ENCODE results near the gene DIP2C. TPM values are rescaled to one million over a fixed set of nuclear protein-coding genes. Genes with fewer than 3 reads are reported as not detected.

Gene DIP2C
- total RNA-seq, 2 experiments from 2014 or later: 0.85 to 0.95 TPM

GRCh38 chr10:251982-252582 is 437.4 kb downstream of the DIP2C start:
- TF ChIP-seq, protein P1, sequence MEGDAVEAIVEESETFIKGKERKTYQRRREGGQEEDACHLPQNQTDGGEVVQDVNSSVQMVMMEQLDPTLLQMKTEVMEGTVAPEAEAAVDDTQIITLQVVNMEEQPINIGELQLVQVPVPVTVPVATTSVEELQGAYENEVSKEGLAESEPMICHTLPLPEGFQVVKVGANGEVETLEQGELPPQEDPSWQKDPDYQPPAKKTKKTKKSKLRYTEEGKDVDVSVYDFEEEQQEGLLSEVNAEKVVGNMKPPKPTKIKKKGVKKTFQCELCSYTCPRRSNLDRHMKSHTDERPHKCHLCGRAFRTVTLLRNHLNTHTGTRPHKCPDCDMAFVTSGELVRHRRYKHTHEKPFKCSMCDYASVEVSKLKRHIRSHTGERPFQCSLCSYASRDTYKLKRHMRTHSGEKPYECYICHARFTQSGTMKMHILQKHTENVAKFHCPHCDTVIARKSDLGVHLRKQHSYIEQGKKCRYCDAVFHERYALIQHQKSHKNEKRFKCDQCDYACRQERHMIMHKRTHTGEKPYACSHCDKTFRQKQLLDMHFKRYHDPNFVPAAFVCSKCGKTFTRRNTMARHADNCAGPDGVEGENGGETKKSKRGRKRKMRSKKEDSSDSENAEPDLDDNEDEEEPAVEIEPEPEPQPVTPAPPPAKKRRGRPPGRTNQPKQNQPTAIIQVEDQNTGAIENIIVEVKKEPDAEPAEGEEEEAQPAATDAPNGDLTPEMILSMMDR (IDR thresholded peaks at IDR 0.05): no peak
- no peak for ATAC-seq
- Mint-ChIP-seq H3K9me3 (no peaks in the 10 kb centered on the region), H3K4me1 (ENCODE audit: low read depth) (no peaks in the 10 kb centered on the region), H3K27ac (no peak overlapping the region), H3K4me3 (no peak overlapping the region), H3K27me3 (no peaks in the 10 kb centered on the region), H3K36me3 (ENCODE audit: low read depth) (peaks cover 24% of the 10 kb centered on the region)
- POLR2A ChIA-PET: no interaction called here
- CTCF ChIA-PET: no interaction called here
- DNase-seq: no peak
- intact Hi-C loops (cut with micrococcal nuclease): no loop called here

GRCh38 chr10:248307-248706 is 441.2 kb downstream of the DIP2C start:
- ChIA-PET CTCF (interaction anchor here (3.6 kb wide), 1 partner anchor 18 kb away, joined by 14 read pairs; no protein-coding TSS in a partner anchor), POLR2A (no interaction called here)
- TF ChIP-seq, protein P1 (IDR thresholded peaks at IDR 0.05): no peak
- DNase-seq (peak; percentile 7), ATAC-seq (no peak)
- intact Hi-C loops (cut with micrococcal nuclease): no loop called here
- Mint-ChIP-seq H3K27ac (no peak overlapping the region), H3K4me1 (ENCODE audit: low read depth) (no peaks in the 10 kb centered on the region), H3K27me3 (no peaks in the 10 kb centered on the region), H3K36me3 (ENCODE audit: low read depth) (peaks cover 25% of the 10 kb centered on the region), H3K4me3 (no peak overlapping the region), H3K9me3 (no peaks in the 10 kb centered on the region)

DNA sequence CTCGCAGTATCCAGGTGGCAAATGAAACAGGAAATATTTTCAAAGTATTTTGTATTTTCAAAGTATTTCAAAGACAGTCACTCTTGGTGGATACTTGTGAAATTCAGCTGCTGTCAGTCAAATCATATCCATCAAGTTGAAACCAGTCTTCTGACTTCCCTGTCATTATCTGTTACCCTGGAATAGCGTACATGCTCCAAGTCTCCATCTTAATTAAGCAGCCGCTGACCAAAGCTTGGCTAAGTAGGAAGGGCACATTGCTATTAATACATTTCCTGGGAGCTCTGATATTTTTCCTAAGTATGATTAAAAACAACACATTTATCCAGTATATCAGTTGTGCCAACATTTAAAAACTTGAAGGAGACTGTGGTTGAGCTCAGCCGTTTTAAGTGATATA is 442.0 kb downstream of the DIP2C start:
- Mint-ChIP-seq H3K27ac (no peak overlapping the region), H3K4me1 (ENCODE audit: low read depth) (no peaks in the 10 kb centered on the region), H3K9me3 (no peaks in the 10 kb centered on the region), H3K36me3 (ENCODE audit: low read depth) (peaks cover 25% of the 10 kb centered on the region), H3K4me3 (no peak overlapping the region), H3K27me3 (no peaks in the 10 kb centered on the region)
- no peak for ATAC-seq
- POLR2A ChIA-PET: no interaction called here
- TF ChIP-seq, protein P1 (IDR thresholded peaks at IDR 0.05): no peak
- no peak for DNase-seq
- CTCF ChIA-PET: interaction anchor here (3.6 kb wide), 1 partner anchor 17 kb away, joined by 14 read pairs; no protein-coding TSS in a partner anchor
- intact Hi-C loops (cut with micrococcal nuclease): no loop called here

DNA sequence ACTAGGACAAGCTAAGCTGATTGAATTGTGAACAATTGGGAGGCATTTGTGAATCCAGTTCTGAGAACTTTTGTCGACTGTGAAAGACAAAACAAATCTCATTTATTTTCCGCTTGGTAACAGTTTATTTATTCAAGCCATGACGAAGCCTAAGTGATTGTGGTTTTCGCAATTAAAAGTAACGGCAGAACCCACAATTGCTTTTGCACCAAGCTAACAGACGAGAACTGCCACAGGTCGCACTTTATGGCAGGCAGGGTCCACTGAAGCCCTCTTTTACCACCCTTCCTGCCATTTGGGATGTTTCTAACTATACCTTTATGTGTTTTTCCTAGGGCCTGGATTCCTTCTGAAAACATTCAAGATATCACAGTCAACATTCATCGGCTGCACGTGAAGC is 443.0 kb downstream of the DIP2C start:
- ChIA-PET CTCF (interaction anchor here (3.4 to 3.6 kb wide), 2 partner anchors 15 to 16 kb away, joined by 10 to 14 read pairs; no protein-coding TSS in a partner anchor), POLR2A (interaction anchor here (0.6 kb wide), 1 partner anchor 74 kb away, joined by 3 read pairs; no protein-coding TSS in a partner anchor)
- Mint-ChIP-seq H3K4me1 (ENCODE audit: low read depth) (no peaks in the 10 kb centered on the region), H3K36me3 (ENCODE audit: low read depth) (peaks cover 25% of the 10 kb centered on the region), H3K27me3 (no peaks in the 10 kb centered on the region), H3K9me3 (no peaks in the 10 kb centered on the region), H3K27ac (no peak overlapping the region), H3K4me3 (no peak overlapping the region)
- TF ChIP-seq, protein P1 (IDR thresholded peaks at IDR 0.05): no peak
- ATAC-seq (no peak), DNase-seq (no peak)
- intact Hi-C loops (cut with micrococcal nuclease): no loop called here

DNA sequence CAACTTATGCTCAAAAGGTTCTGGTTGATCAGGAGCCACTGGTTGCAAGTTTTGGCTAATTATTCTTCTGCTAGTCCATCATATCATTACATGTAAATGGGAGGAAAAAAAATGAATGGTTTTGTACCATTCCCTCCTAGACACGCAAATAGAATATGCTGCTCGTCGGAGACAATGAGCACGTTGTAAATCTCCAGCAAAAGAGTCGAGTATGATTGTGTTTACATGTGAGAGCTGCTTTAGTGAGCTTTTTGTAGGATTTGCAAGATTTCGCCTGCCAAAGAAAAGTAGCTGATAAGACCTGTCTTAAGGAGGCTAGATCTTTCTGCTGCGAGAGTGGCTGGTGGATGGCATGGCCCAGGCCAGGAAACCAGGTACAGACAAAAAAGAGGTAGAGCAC is 445.2 kb downstream of the DIP2C start:
- Mint-ChIP-seq H3K9me3 (no peaks in the 10 kb centered on the region), H3K4me1 (ENCODE audit: low read depth) (no peaks in the 10 kb centered on the region), H3K27ac (no peak overlapping the region), H3K27me3 (no peaks in the 10 kb centered on the region), H3K36me3 (ENCODE audit: low read depth) (peaks cover 20% of the 10 kb centered on the region), H3K4me3 (no peak overlapping the region)
- intact Hi-C loops (cut with micrococcal nuclease): no loop called here
- DNase-seq (no peak), ATAC-seq (no peak)
- TF ChIP-seq, protein P1 (IDR thresholded peaks at IDR 0.05): no peak
- ChIA-PET POLR2A (no interaction called here), CTCF (interaction anchor here (3.4 kb wide), 1 partner anchor 13 kb away, joined by 10 read pairs; no protein-coding TSS in a partner anchor)
